Gastroesophageal sphincter (tissue), 3 donors: Measurements from ENCODE around the gene PPARA.

Experiments
- CTCF ChIP-seq, 4 experiments: fragments of 200-600 bp in 2 of 4; fragments of 450-650 bp in 2 of 4; sonication (generic) in 1 of 4; IDR thresholded peaks; one replicate each; pipeline ENCODE4 v1.5.1; 2017 to 2019; ENCODE audit warnings: antibody characterized with exemption in 4 of 4, mild to moderate bottlenecking in 2 of 4, moderate library complexity in 2 of 4
- POLR2AphosphoS5 ChIP-seq: sonication (generic); formaldehyde crosslinking; IDR thresholded peaks from one replicate; pipeline ENCODE4 v1.6.1; 2017; ENCODE audit warnings: antibody characterized with exemption

GRCh38 chr22:46272762-46273431 is 122.6 kb downstream of the PPARA start:
- TF ChIP-seq CTCF (IDR thresholded peaks at IDR 0.05) (no peak), POLR2AphosphoS5 (no peak)
